Mesendoderm (in vitro differentiated cells): Measurements from ENCODE around the gene RBM19.

Source experiments
- DNase-seq: peaks from one replicate; pipeline ENCODE4 v3.0.0; 2013
- H2AK5ac ChIP-seq: 2 replicates; pipeline ENCODE4 v1.6.1; 2013; ENCODE audit warnings: low read length, inconsistent platforms
- H2BK120ac ChIP-seq: 2 replicates; pipeline ENCODE4 v1.6.1; 2013; ENCODE audit warnings: low read depth, mild to moderate bottlenecking, low read length, moderate library complexity, mixed read lengths
- H2BK15ac ChIP-seq: replicated peaks from 2 replicates; pipeline ENCODE4 v1.6.1; 2013; ENCODE audit warnings: low read depth, mild to moderate bottlenecking, moderate library complexity
- H2BK5ac ChIP-seq: 2 replicates; pipeline ENCODE4 v1.6.1; 2013; ENCODE audit warnings: low read length, inconsistent platforms
- H3K18ac ChIP-seq: 2 replicates; pipeline ENCODE4 v1.6.1; 2013; ENCODE audit warnings: mild to moderate bottlenecking, low read length, mixed read lengths
- H3K23ac ChIP-seq: one replicate; pipeline ENCODE4 v1.6.1; 2013; ENCODE audit warnings: low read length
- H3K27ac ChIP-seq: 2 replicates; pipeline ENCODE4 v1.5.1; 2013; ENCODE audit warnings: low read depth, mild to moderate bottlenecking, inconsistent platforms, low read length, moderate library complexity
- H3K27me3 ChIP-seq: 2 replicates; pipeline ENCODE4 v1.6.1; 2013; ENCODE audit warnings: low read length, control low read depth, mild to moderate bottlenecking, inconsistent platforms; ENCODE audit not compliant: insufficient read depth, poor library complexity
- H3K36me3 ChIP-seq: 2 replicates; pipeline ENCODE4 v1.6.1; 2013; ENCODE audit warnings: low read length, inconsistent platforms; ENCODE audit not compliant: control insufficient read depth, insufficient read depth
- H3K4ac ChIP-seq: one replicate; pipeline ENCODE4 v1.6.1; 2013; ENCODE audit warnings: low read depth, mild to moderate bottlenecking, low read length, moderate library complexity
- H3K4me1 ChIP-seq: 2 replicates; pipeline ENCODE4 v1.6.1; 2013; ENCODE audit warnings: low read depth, low read length, inconsistent platforms; ENCODE audit not compliant: control insufficient read depth
- H3K4me2 ChIP-seq: 2 replicates; pipeline ENCODE4 v1.6.1; 2013; ENCODE audit warnings: low read length
- H3K4me3 ChIP-seq: 2 replicates; pipeline ENCODE4 v1.5.1; 2013; ENCODE audit warnings: mild to moderate bottlenecking, low read length
- H3K56ac ChIP-seq: one replicate; pipeline ENCODE4 v1.6.1; 2013; ENCODE audit warnings: low read length
- H3K79me1 ChIP-seq: 2 replicates; pipeline ENCODE4 v1.6.1; 2013; ENCODE audit warnings: low read length, inconsistent platforms
- H3K79me2 ChIP-seq: 2 replicates; pipeline ENCODE4 v1.6.1; 2013; ENCODE audit warnings: mild to moderate bottlenecking, low read length; ENCODE audit not compliant: control insufficient read depth, insufficient read depth
- H3K9ac ChIP-seq: 2 replicates; pipeline ENCODE4 v1.6.1; 2013; ENCODE audit warnings: low read length, inconsistent platforms
- H4K5ac ChIP-seq: one replicate; pipeline ENCODE4 v1.6.1; 2013; ENCODE audit warnings: low read length
- H4K8ac ChIP-seq: one replicate; pipeline ENCODE4 v1.6.1; 2013; ENCODE audit warnings: low read depth, mild to moderate bottlenecking, control low read depth, low read length, moderate library complexity
- WGBS: extraction: QIAGEN DNeasy Blood & Tissue Kit; methylation state at CpG from one replicate; pipeline ENCODE4 v1.1.7; 2013; ENCODE audit warnings: low lambda C conversion rate, missing lambda C conversion rate; ENCODE audit not compliant: insufficient coverage; ENCODE audit errors: extremely low coverage; 5-methylcytosine and 5-hydroxymethylcytosine counted together

The RBM19 gene

GRCh38 chr12:113889891-113890581 lies 76.1 kb downstream of the RBM19 start:
- no peak overlapping the region for H4K8ac ChIP-seq
- no peaks in the 10 kb centered on the region for H3K27me3 ChIP-seq
- no peak overlapping the region for H3K18ac ChIP-seq
- H3K36me3 ChIP-seq = no peaks in the 10 kb centered on the region
- H3K27ac ChIP-seq = no peak overlapping the region
- no peak overlapping the region for H3K9ac ChIP-seq
- H2BK5ac ChIP-seq = no peak overlapping the region
- no peak overlapping the region for H2BK120ac ChIP-seq
- H2AK5ac ChIP-seq = no peak overlapping the region
- H3K79me1 ChIP-seq = no peaks in the 10 kb centered on the region
- H3K79me2 ChIP-seq = no peaks in the 10 kb centered on the region
- no CpG with 5 or more reads among the region's 23 CpGs for WGBS
- no peak overlapping the region for H3K4me3 ChIP-seq
- no peak overlapping the region for H3K4ac ChIP-seq
- no peak overlapping the region for H3K23ac ChIP-seq
- no peaks in the 10 kb centered on the region for H3K4me1 ChIP-seq
- H3K4me2 ChIP-seq = no peak overlapping the region
- H3K56ac ChIP-seq = peak overlapping the region; percentile 34
- H4K5ac ChIP-seq = no peak overlapping the region
- H2BK15ac ChIP-seq = no peak overlapping the region
- DNase-seq = no peak

GRCh38 chr12:113889076-113889475 lies 77.0 kb downstream of the RBM19 start:
- H2AK5ac ChIP-seq = no peak overlapping the region
- no peaks in the 10 kb centered on the region for H3K79me2 ChIP-seq
- H4K5ac ChIP-seq = no peak overlapping the region
- no peak overlapping the region for H4K8ac ChIP-seq
- H2BK15ac ChIP-seq = no peak overlapping the region
- H3K9ac ChIP-seq = no peak overlapping the region
- no peak overlapping the region for H3K4me2 ChIP-seq
- WGBS = no CpG with 5 or more reads among the region's 3 CpGs
- no peak overlapping the region for H3K56ac ChIP-seq
- no peak overlapping the region for H3K4me3 ChIP-seq
- H3K27ac ChIP-seq = no peak overlapping the region
- H2BK120ac ChIP-seq = no peak overlapping the region
- H3K18ac ChIP-seq = no peak overlapping the region
- no peaks in the 10 kb centered on the region for H3K79me1 ChIP-seq
- H3K23ac ChIP-seq = no peak overlapping the region
- H3K36me3 ChIP-seq = no peaks in the 10 kb centered on the region
- no peaks in the 10 kb centered on the region for H3K4me1 ChIP-seq
- DNase-seq = peak; percentile 13
- no peak overlapping the region for H2BK5ac ChIP-seq
- H3K4ac ChIP-seq = no peak overlapping the region
- no peaks in the 10 kb centered on the region for H3K27me3 ChIP-seq

- no CpG with 5 or more reads among the region's 2 CpGs for WGBS
- H4K8ac ChIP-seq = no peak overlapping the region
- no peak overlapping the region for H3K4me3 ChIP-seq
- H2AK5ac ChIP-seq = no peak overlapping the region
- H3K56ac ChIP-seq = no peak overlapping the region
- no peak overlapping the region for H3K4me2 ChIP-seq
- no peaks in the 10 kb centered on the region for H3K27me3 ChIP-seq
- H3K23ac ChIP-seq = no peak overlapping the region
- no peaks in the 10 kb centered on the region for H3K4me1 ChIP-seq
- no peak overlapping the region for H2BK120ac ChIP-seq
- H3K79me2 ChIP-seq = no peaks in the 10 kb centered on the region
- H3K79me1 ChIP-seq = no peaks in the 10 kb centered on the region
- H3K27ac ChIP-seq = no peak overlapping the region
- H4K5ac ChIP-seq = no peak overlapping the region
- no peak overlapping the region for H2BK15ac ChIP-seq
- DNase-seq = no peak
- H3K9ac ChIP-seq = no peak overlapping the region
- no peak overlapping the region for H3K4ac ChIP-seq
- H2BK5ac ChIP-seq = no peak overlapping the region
- H3K18ac ChIP-seq = no peak overlapping the region
- H3K36me3 ChIP-seq = no peaks in the 10 kb centered on the region
Measured at GRCh38 chr12:113888435-113888834, 77.7 kb downstream of the RBM19 start.

GRCh38 chr12:113887906-113888305 lies 78.2 kb downstream of the RBM19 start:
- Histone ChIP-seq H3K18ac (no peak overlapping the region), H3K56ac (no peak overlapping the region), H3K4me1 (no peaks in the 10 kb centered on the region), H3K36me3 (no peaks in the 10 kb centered on the region), H3K79me2 (no peaks in the 10 kb centered on the region), H3K4me3 (no peak overlapping the region), H3K79me1 (no peaks in the 10 kb centered on the region), H2BK5ac (no peak overlapping the region), H3K23ac (no peak overlapping the region), H4K5ac (no peak overlapping the region), H3K4ac (no peak overlapping the region), H4K8ac (no peak overlapping the region), H2BK120ac (no peak overlapping the region), H2BK15ac (no peak overlapping the region), H2AK5ac (no peak overlapping the region), H3K9ac (no peak overlapping the region), H3K27ac (no peak overlapping the region), H3K4me2 (no peak overlapping the region), H3K27me3 (no peaks in the 10 kb centered on the region)
- no CpG with 5 or more reads among the region's 3 CpGs for WGBS
- no peak for DNase-seq

- H3K4me3 ChIP-seq = no peak overlapping the region
- no peaks in the 10 kb centered on the region for H3K79me1 ChIP-seq
- no peak overlapping the region for H3K18ac ChIP-seq
- H3K27ac ChIP-seq = no peak overlapping the region
- H3K23ac ChIP-seq = no peak overlapping the region
- no peak overlapping the region for H2BK120ac ChIP-seq
- no peaks in the 10 kb centered on the region for H3K4me1 ChIP-seq
- no peaks in the 10 kb centered on the region for H3K36me3 ChIP-seq
- no peak overlapping the region for H2BK5ac ChIP-seq
- H4K8ac ChIP-seq = no peak overlapping the region
- H3K4me2 ChIP-seq = no peak overlapping the region
- no peak for DNase-seq
- no peaks in the 10 kb centered on the region for H3K79me2 ChIP-seq
- no peak overlapping the region for H3K4ac ChIP-seq
- H2AK5ac ChIP-seq = no peak overlapping the region
- H3K27me3 ChIP-seq = no peaks in the 10 kb centered on the region
- no peak overlapping the region for H2BK15ac ChIP-seq
- H3K9ac ChIP-seq = no peak overlapping the region
- no CpG with 5 or more reads among the region's 9 CpGs for WGBS
- H4K5ac ChIP-seq = no peak overlapping the region
- H3K56ac ChIP-seq = no peak overlapping the region
Measured at GRCh38 chr12:113886721-113887120, 79.4 kb downstream of the RBM19 start.

- no peaks in the 10 kb centered on the region for H3K79me2 ChIP-seq
- H3K9ac ChIP-seq = no peak overlapping the region
- no CpG with 5 or more reads among the region's 3 CpGs for WGBS
Measured at GRCh38 chr12:113884392-113884791, 81.7 kb downstream of the RBM19 start.

More at GRCh38 chr12:113884392-113884791, 81.7 kb downstream of the RBM19 start:
- no peak overlapping the region for H3K56ac ChIP-seq
- no peak overlapping the region for H3K4ac ChIP-seq
- H2BK15ac ChIP-seq = no peak overlapping the region
- H3K18ac ChIP-seq = no peak overlapping the region
- no peaks in the 10 kb centered on the region for H3K79me1 ChIP-seq
- H3K4me1 ChIP-seq = no peaks in the 10 kb centered on the region
- no peaks in the 10 kb centered on the region for H3K36me3 ChIP-seq
- no peak overlapping the region for H3K4me3 ChIP-seq
- DNase-seq = no peak
- no peak overlapping the region for H3K27ac ChIP-seq
- H4K5ac ChIP-seq = no peak overlapping the region
- no peak overlapping the region for H3K4me2 ChIP-seq
- H3K23ac ChIP-seq = no peak overlapping the region
- H2BK120ac ChIP-seq = no peak overlapping the region
- H2BK5ac ChIP-seq = no peak overlapping the region
- no peak overlapping the region for H4K8ac ChIP-seq
- no peak overlapping the region for H2AK5ac ChIP-seq
- no peaks in the 10 kb centered on the region for H3K27me3 ChIP-seq
